IMR-90 (cell line): ENCODE measurements around the gene APOBR. TPM values are rescaled to one million over a fixed set of nuclear protein-coding genes. Genes with fewer than 3 reads are reported as not detected.

Experiments used
- ATAC-seq: fragments of 200-7000 bp; cut with Tn5 transposase; 2 replicates; pipeline ENCODE4 v1.9.1; 2020; ENCODE audit warnings: low read depth, mild to moderate bottlenecking, moderate library complexity
- BruUV-seq: library from RNA; stranded (reverse); fragments of 400-500 nt; replicated peaks from 2 replicates; lab custom pipeline; 2021; lab: Mats Ljungman, UMichigan
- CTCF ChIA-PET: fragments of 300-600 bp; formaldehyde crosslinking; extraction: SDS; loops from one replicate; lab custom pipeline; 2021; ENCODE audit warnings: antibody characterized with exemption; lab: Yijun Ruan, JAX
- POLR2A ChIA-PET: fragments of 300-600 bp; sonication (Branson Sonifier 250); formaldehyde crosslinking; loops from one replicate; lab custom pipeline; 2022; ENCODE audit warnings: antibody characterized with exemption; ENCODE audit not compliant: unreplicated experiment; lab: Charles Lee
- DNase-seq: peaks from one replicate; pipeline ENCODE4 v3.0.0; 2013
- H2AFZ ChIP-seq: replicated peaks from 2 replicates; pipeline ENCODE3; 2013; ENCODE audit warnings: low read length, mild to moderate bottlenecking; ENCODE audit not compliant: poor library complexity
- H2AK5ac ChIP-seq: 2 replicates; pipeline ENCODE4 v1.6.1; 2013; ENCODE audit warnings: low read depth, low read length, inconsistent platforms
- H2AK9ac ChIP-seq: replicated peaks from 2 replicates; pipeline ENCODE3; 2013; ENCODE audit warnings: mild to moderate bottlenecking, low read depth, low read length, moderate library complexity; ENCODE audit not compliant: poor library complexity
- H2BK120ac ChIP-seq: 2 replicates; pipeline ENCODE4 v1.6.1; 2013; ENCODE audit warnings: low read depth, low read length, inconsistent platforms
- H2BK15ac ChIP-seq: 3 replicates; pipeline ENCODE4 v1.6.1; 2013; ENCODE audit warnings: low read depth, low read length, inconsistent platforms
- H2BK20ac ChIP-seq: 2 replicates; pipeline ENCODE4 v1.6.1; 2013; ENCODE audit warnings: low read depth, mild to moderate bottlenecking, inconsistent platforms, low read length, moderate library complexity
- H2BK5ac ChIP-seq: 2 replicates; pipeline ENCODE4 v1.6.1; 2013; ENCODE audit warnings: mild to moderate bottlenecking, low read depth, low read length, inconsistent platforms; ENCODE audit not compliant: poor library complexity, severe bottlenecking
- H3K14ac ChIP-seq: replicated peaks from 2 replicates; pipeline ENCODE4 v1.6.1; 2013; ENCODE audit warnings: low read depth, low read length, inconsistent platforms
- H3K18ac ChIP-seq: 2 replicates; pipeline ENCODE4 v1.6.1; 2013; ENCODE audit warnings: low read depth, low read length, control low read depth
- H3K23ac ChIP-seq: 2 replicates; pipeline ENCODE4 v1.6.1; 2013; ENCODE audit warnings: low read depth, low read length, inconsistent platforms
- H3K27ac ChIP-seq: 2 replicates; pipeline ENCODE4 v1.5.1; 2013; ENCODE audit warnings: mild to moderate bottlenecking, control low read depth, low read length; ENCODE audit not compliant: insufficient read depth
- H3K27me3 ChIP-seq: 2 replicates; pipeline ENCODE4 v1.6.1; 2013; ENCODE audit warnings: low read length; ENCODE audit not compliant: control insufficient read depth, insufficient read depth
- H3K36me3 ChIP-seq: 2 replicates; pipeline ENCODE4 v1.6.1; 2013; ENCODE audit warnings: low read length, mixed read lengths; ENCODE audit not compliant: control insufficient read depth, insufficient read depth
- H3K4ac ChIP-seq: 2 replicates; pipeline ENCODE4 v1.6.1; 2013; ENCODE audit warnings: low read depth, low read length, inconsistent platforms
- H3K4me1 ChIP-seq: 2 replicates; pipeline ENCODE4 v1.6.1; 2013; ENCODE audit warnings: low read length, mixed read lengths; ENCODE audit not compliant: control insufficient read depth, insufficient read depth
- H3K4me2 ChIP-seq: 2 replicates; pipeline ENCODE4 v1.6.1; 2013; ENCODE audit warnings: low read depth, mild to moderate bottlenecking, control low read depth, low read length, moderate library complexity
- H3K4me3 ChIP-seq: 2 replicates; pipeline ENCODE4 v1.5.1; 2013; ENCODE audit warnings: low read depth, mild to moderate bottlenecking, control low read depth, low read length, moderate library complexity; ENCODE audit not compliant: insufficient read depth
- H3K56ac ChIP-seq: 2 replicates; pipeline ENCODE4 v1.6.1; 2013; ENCODE audit warnings: low read length, inconsistent platforms; ENCODE audit not compliant: insufficient read depth; ENCODE audit errors: extremely low read depth
- H3K79me1 ChIP-seq, 2 experiments: 2 replicates each; pipeline ENCODE4 v1.6.1; 2013; ENCODE audit warnings: low read length in 2 of 2, inconsistent platforms in 1 of 2, low read depth in 1 of 2
- H3K9ac ChIP-seq: 2 replicates; pipeline ENCODE4 v1.6.1; 2013; ENCODE audit warnings: low read depth, low read length, control low read depth
- H3K9me1 ChIP-seq: 2 replicates; pipeline ENCODE4 v1.6.1; 2013; ENCODE audit warnings: low read length, inconsistent platforms; ENCODE audit not compliant: insufficient read depth
- H3K9me3 ChIP-seq: 2 replicates; pipeline ENCODE4 v1.6.1; 2013; ENCODE audit warnings: low read length; ENCODE audit not compliant: control insufficient read depth, insufficient read depth
- H4K20me1 ChIP-seq: 2 replicates; pipeline ENCODE4 v1.6.1; 2013; ENCODE audit warnings: low read length, inconsistent platforms; ENCODE audit not compliant: insufficient read depth
- H4K5ac ChIP-seq: 2 replicates; pipeline ENCODE4 v1.6.1; 2013; ENCODE audit warnings: mild to moderate bottlenecking, low read depth, low read length, control low read depth
- H4K8ac ChIP-seq, 2 experiments: 2 replicates each; pipeline ENCODE4 v1.6.1; 2013; ENCODE audit warnings: low read depth in 2 of 2, low read length in 2 of 2, control low read depth in 1 of 2, inconsistent platforms in 1 of 2
- H4K91ac ChIP-seq: 2 replicates; pipeline ENCODE4 v1.6.1; 2013; ENCODE audit warnings: low read depth, low read length, inconsistent platforms; ENCODE audit not compliant: insufficient read depth
- BHLHE40 ChIP-seq: fragments of 150-350 bp; IDR thresholded peaks from 2 replicates; pipeline ENCODE4 v1.6.1; 2016; ENCODE audit warnings: mild to moderate bottlenecking, low read depth, low read length
- CEBPB ChIP-seq: IDR thresholded peaks from 2 replicates; pipeline ENCODE4 v1.6.1; 2012; ENCODE audit warnings: low read depth, low read length, improper control_type of control experiment
- CHD1 ChIP-seq: IDR thresholded peaks from 2 replicates; pipeline ENCODE4 v1.6.1; 2012; ENCODE audit warnings: low read depth, low read length, improper control_type of control experiment
- FOS ChIP-seq: fragments of 150-350 bp; IDR thresholded peaks from 2 replicates; pipeline ENCODE4 v1.6.1; 2016; ENCODE audit warnings: low read depth, low read length
- MAZ ChIP-seq: IDR thresholded peaks from 2 replicates; pipeline ENCODE4 v1.6.1; 2012; ENCODE audit warnings: low read depth, mild to moderate bottlenecking, low read length, improper control_type of control experiment, moderate library complexity, borderline replicate concordance
- MXI1 ChIP-seq: IDR thresholded peaks from 2 replicates; pipeline ENCODE4 v1.6.1; 2012; ENCODE audit warnings: low read depth, mild to moderate bottlenecking, low read length, moderate library complexity, borderline replicate concordance
- NFE2L2 ChIP-seq: fragments of 150-350 bp; IDR thresholded peaks from 2 replicates; pipeline ENCODE4 v1.6.1; 2016; ENCODE audit warnings: low read depth, mild to moderate bottlenecking, low read length
- RAD21 ChIP-seq: IDR thresholded peaks from 2 replicates; pipeline ENCODE4 v1.6.1; 2012; ENCODE audit warnings: low read length, improper control_type of control experiment
- SMC3 ChIP-seq: fragments of 150-350 bp; IDR thresholded peaks from 2 replicates; pipeline ENCODE4 v1.6.1; 2016; ENCODE audit warnings: low read depth, mild to moderate bottlenecking, antibody characterized with exemption, low read length, moderate library complexity
- WGBS, 2 experiments: methylation state at CpG; one replicate each; pipeline versions ENCODE4 v1.1.5 to v1.1.7; 2013; ENCODE audit warnings: missing lambda C conversion rate in 2 of 2; ENCODE audit not compliant: insufficient read length in 1 of 2; ENCODE audit errors: extremely low coverage in 2 of 2; 5-methylcytosine and 5-hydroxymethylcytosine counted together
- dilution Hi-C: fragments of 300-500 bp; cut with HindIII; formaldehyde crosslinking; loops from one replicate; pipeline ENCODE4 v1.14.3; 2018; ENCODE audit warnings: low sequenced_read_pairs; ENCODE audit not compliant: unreplicated experiment
- in situ Hi-C: fragments of 300-500 bp; cut with MboI; formaldehyde crosslinking; loops from 3 replicates; pipeline ENCODE4 v1.14.3; 2019; ENCODE audit warnings: low sequenced_read_pairs, inconsistent platforms, mixed read lengths
- intact Hi-C: fragments of 100-400 bp; cut with micrococcal nuclease; formaldehyde crosslinking; loops from 2 replicates; pipeline ENCODE4 v1.10.0; 2022
- polyA plus RNA-seq, 3 experiments: library from polyadenylated mRNA; depleted of rRNA; stranded (reverse); fragments of >200 nt; gene quantifications; 2 replicates each; pipeline ENCODE4 v1.2.3, GENCODE V29; 2012; ENCODE audit warnings: low replicate concordance in 1 of 3
- total RNA-seq: library from RNA; depleted of rRNA; stranded (reverse); fragments of >200 nt; gene quantifications from 2 replicates; pipeline ENCODE4 v1.2.3, GENCODE V29; 2012
- TF ChIP-seq, protein P1 (sequence below): conservative IDR thresholded peaks from 2 replicates; pipeline ENCODE4 v1.5.1; 2012; ENCODE audit warnings: mild to moderate bottlenecking, low read depth, low read length, improper control_type of control experiment

The APOBR gene
- total and polyA plus RNA-seq, 2 of the 4 experiments (the other 2 are of a cell fraction), result not detected

GRCh38 chr16:28482026-28482425 lies 12.4 kb upstream of the APOBR start:
- peaks cover 32% of the 10 kb centered on the region for H3K36me3 ChIP-seq
- no TSS peak for BruUV-seq
- no peak overlapping the region for H3K23ac ChIP-seq
- H2AK5ac ChIP-seq, result no peak overlapping the region
- H3K9me3 ChIP-seq, result no peaks in the 10 kb centered on the region
- H3K27me3 ChIP-seq, result no peaks in the 10 kb centered on the region
- dilution Hi-C loops (no loop called here), intact Hi-C loops (no loop called here), in situ Hi-C loops (no loop called here)
- POLR2A ChIA-PET, result no interaction called here
- H2BK15ac ChIP-seq, result no peak overlapping the region
- H3K18ac ChIP-seq, result no peak overlapping the region
- no peak overlapping the region for H3K14ac ChIP-seq
- TF ChIP-seq CEBPB (no peak), MXI1 (no peak), FOS (no peak), RAD21 (no peak), MAZ (no peak), BHLHE40 (no peak), CHD1 (no peak), SMC3 (no peak), NFE2L2 (no peak)
- TF ChIP-seq, protein P1, sequence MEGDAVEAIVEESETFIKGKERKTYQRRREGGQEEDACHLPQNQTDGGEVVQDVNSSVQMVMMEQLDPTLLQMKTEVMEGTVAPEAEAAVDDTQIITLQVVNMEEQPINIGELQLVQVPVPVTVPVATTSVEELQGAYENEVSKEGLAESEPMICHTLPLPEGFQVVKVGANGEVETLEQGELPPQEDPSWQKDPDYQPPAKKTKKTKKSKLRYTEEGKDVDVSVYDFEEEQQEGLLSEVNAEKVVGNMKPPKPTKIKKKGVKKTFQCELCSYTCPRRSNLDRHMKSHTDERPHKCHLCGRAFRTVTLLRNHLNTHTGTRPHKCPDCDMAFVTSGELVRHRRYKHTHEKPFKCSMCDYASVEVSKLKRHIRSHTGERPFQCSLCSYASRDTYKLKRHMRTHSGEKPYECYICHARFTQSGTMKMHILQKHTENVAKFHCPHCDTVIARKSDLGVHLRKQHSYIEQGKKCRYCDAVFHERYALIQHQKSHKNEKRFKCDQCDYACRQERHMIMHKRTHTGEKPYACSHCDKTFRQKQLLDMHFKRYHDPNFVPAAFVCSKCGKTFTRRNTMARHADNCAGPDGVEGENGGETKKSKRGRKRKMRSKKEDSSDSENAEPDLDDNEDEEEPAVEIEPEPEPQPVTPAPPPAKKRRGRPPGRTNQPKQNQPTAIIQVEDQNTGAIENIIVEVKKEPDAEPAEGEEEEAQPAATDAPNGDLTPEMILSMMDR, result no peak
- no peak overlapping the region for H2BK20ac ChIP-seq
- H3K4me3 ChIP-seq, result no peak overlapping the region
- no peak overlapping the region for H4K5ac ChIP-seq
- H3K27ac ChIP-seq, result no peak overlapping the region
- H2AK9ac ChIP-seq, result no peak overlapping the region
- WGBS, 2 experiments, result no CpG with 5 or more reads among the region's 13 CpGs
- H2BK120ac ChIP-seq, result no peak overlapping the region
- H3K4ac ChIP-seq, result no peak overlapping the region
- no peak overlapping the region for H3K9ac ChIP-seq
- 0 out of 2 replicates have a peak, but pooled peaks cover 3% of the 10 kb centered on the region for H3K9me1 ChIP-seq
- H2BK5ac ChIP-seq, result no peak overlapping the region
- no peaks in the 10 kb centered on the region for H3K79me1 ChIP-seq
- no peak overlapping the region for H4K8ac ChIP-seq
- no peak overlapping the region for H3K56ac ChIP-seq
- no peaks in the 10 kb centered on the region for H3K4me1 ChIP-seq
- H3K4me2 ChIP-seq, result no peak overlapping the region
- H4K20me1 ChIP-seq, result no peaks in the 10 kb centered on the region
- H2AFZ ChIP-seq, result no peak overlapping the region
- DNase-seq, result no peak
- CTCF ChIA-PET, result no interaction called here
- no peak overlapping the region for H4K91ac ChIP-seq
- no peak for ATAC-seq
